ENCODE measurements around the gene ADCY2.

DNA sequence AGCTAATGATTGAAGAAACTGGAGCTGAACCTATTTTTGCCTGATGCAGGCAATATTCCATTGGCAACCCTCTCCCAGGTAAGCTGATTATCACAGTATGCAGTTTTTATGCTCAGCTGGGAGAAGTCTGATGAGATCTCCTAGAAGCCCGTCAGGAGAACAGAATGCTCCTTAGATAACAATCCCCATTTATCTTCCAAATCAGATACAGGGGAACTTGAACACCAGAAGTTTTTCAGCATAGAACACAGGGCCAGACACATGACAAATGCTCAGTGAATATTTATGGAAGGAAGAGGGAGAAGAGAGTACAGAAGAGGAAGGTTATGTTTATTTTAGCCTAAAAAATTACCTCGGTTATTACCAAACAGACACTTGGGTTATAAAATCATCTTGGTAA is 417.1 kb downstream of the ADCY2 start:
- no peak for TF ChIP-seq CTCF (conservative IDR thresholded peaks at IDR 0.05; ENCODE audit: low read depth in 2 of 2)
- no peak for TF ChIP-seq CREB1 (CRISPR knock-in tag; IDR thresholded peaks at IDR 0.05; ENCODE audit: low read depth)
- no peak for TF ChIP-seq EZH2phosphoT487 (IDR thresholded peaks at IDR 0.05; ENCODE audit: unreplicated experiment)

Measured in GM23338 (cell line).